Measurements from ENCODE around the gene PARP12. TPM values are rescaled to one million over a fixed set of nuclear protein-coding genes. Genes with fewer than 3 reads are reported as not detected.

PARP12 gene
- total RNA-seq, 4 donors from 2014 or later = 25.8 to 60.8 (median 29.1) TPM

Small RNA genes within 50 kb of the gene (small RNA-seq; reads per million reads assigned to genes)
- 0.49 reads per million for gene RF00019

Other genes starting within 250 kb of the PARP12 start
- gene TBXAS1, start 233.7 kb downstream of the PARP12 start, total RNA-seq = 100 to 1,000 TPM in 1 of 4 donors, 10 to 100 TPM in 3; 23.0 to 128 (median 47.3) TPM
- 10 to 100 TPM; 26.6 to 46.5 (median 39.2) TPM for gene KDM7A, start 114.0 kb upstream of the PARP12 start, total RNA-seq

All from subcutaneous adipose tissue (tissue), 4 donors.